HG02759 (cell line): ENCODE results near the gene SCAF8.

Experiments used
- ATAC-seq: cut with Tn5 transposase; IDR thresholded peaks from one replicate; pipeline ENCODE4 v1.9.1; 2021; ENCODE audit warnings: mild to moderate bottlenecking, moderate library complexity; ENCODE audit not compliant: unreplicated experiment

SCAF8 gene

GRCh38 chr6:154878871-154879491 lies 145.8 kb downstream of the SCAF8 start:
- ATAC-seq: no peak

GRCh38 chr6:154882107-154882506 lies 148.9 kb downstream of the SCAF8 start:
- no peak for ATAC-seq
